WTC11 (cell line): ENCODE data around the gene RWDD1. TPM values are rescaled to one million over a fixed set of nuclear protein-coding genes. Genes with fewer than 3 reads are reported as not detected.
"Not testable (repeated sequence)": the region's sequence is repeated elsewhere in the genome, so short reads cannot be mapped to it uniquely, and the experiment has no call there.

ENCODE experiments used
- ATAC-seq: fragments of 200-7000 bp; cut with Tn5 transposase; 2 replicates; pipeline ENCODE4 v1.10.0; 2021; ENCODE audit warnings: mild to moderate bottlenecking, moderate library complexity
- CTCF ChIA-PET: fragments of 300-600 bp; sonication (Branson Sonifier 250); formaldehyde crosslinking; loops from one replicate; lab custom pipeline; 2021; ENCODE audit warnings: antibody characterized with exemption; lab: Charles Lee
- POLR2A ChIA-PET: fragments of 350-600 bp; sonication (Branson Sonifier 250); formaldehyde crosslinking; loops from one replicate; lab custom pipeline; 2021; ENCODE audit warnings: antibody characterized with exemption; lab: Charles Lee
- DNase-seq: peaks from one replicate; pipeline ENCODE4 v3.0.0; 2021; ENCODE audit warnings: low spot score
- H3K27ac Mint-ChIP-seq: 2 replicates; pipeline ENCODE4 v1.8.0; 2021; ENCODE audit warnings: mixed read lengths
- H3K27me3 Mint-ChIP-seq: 2 replicates; pipeline ENCODE4 v1.8.0; 2021; ENCODE audit warnings: low read depth, mild to moderate bottlenecking, moderate library complexity, mixed read lengths
- H3K36me3 Mint-ChIP-seq: 2 replicates; pipeline ENCODE4 v1.8.0; 2021; ENCODE audit warnings: mixed read lengths
- H3K4me1 Mint-ChIP-seq: 2 replicates; pipeline ENCODE4 v1.8.0; 2022; ENCODE audit warnings: mixed read lengths
- H3K4me3 Mint-ChIP-seq: 2 replicates; pipeline ENCODE4 v1.8.0; 2021; ENCODE audit warnings: mild to moderate bottlenecking, moderate library complexity, mixed read lengths
- H3K9me3 Mint-ChIP-seq: 2 replicates; pipeline ENCODE4 v1.8.0; 2021; ENCODE audit warnings: mixed read lengths
- CREB1 ChIP-seq: sonication (generic); formaldehyde crosslinking; IDR thresholded peaks from 2 replicates; pipeline ENCODE4 v1.8.0; 2023; ENCODE audit warnings: mild to moderate bottlenecking, missing genetic modification reagents
- CREM ChIP-seq: sonication (generic); formaldehyde crosslinking; IDR thresholded peaks from 2 replicates; pipeline ENCODE4 v1.8.1; 2022; ENCODE audit warnings: mild to moderate bottlenecking, missing genetic modification reagents, moderate library complexity
- E2F4 ChIP-seq: sonication (generic); formaldehyde crosslinking; IDR thresholded peaks from 2 replicates; pipeline ENCODE4 v1.8.1; 2022; ENCODE audit warnings: low read depth, mild to moderate bottlenecking, moderate library complexity, missing genetic modification reagents, borderline replicate concordance
- E2F5 ChIP-seq: sonication (generic); formaldehyde crosslinking; IDR thresholded peaks from 2 replicates; pipeline ENCODE4 v1.8.1; 2022; ENCODE audit warnings: mild to moderate bottlenecking, moderate library complexity, missing genetic modification reagents
- ESRRA ChIP-seq: sonication (generic); formaldehyde crosslinking; IDR thresholded peaks from 2 replicates; pipeline ENCODE4 v1.8.1; 2022; ENCODE audit warnings: mild to moderate bottlenecking, missing genetic modification reagents, borderline replicate concordance
- FOXJ3 ChIP-seq: sonication (generic); formaldehyde crosslinking; IDR thresholded peaks from 2 replicates; pipeline ENCODE4 v1.9.0; 2021; ENCODE audit warnings: missing genetic modification reagents, mild to moderate bottlenecking, borderline replicate concordance
- JUN ChIP-seq: sonication (generic); formaldehyde crosslinking; IDR thresholded peaks from 2 replicates; pipeline ENCODE4 v1.8.0; 2023; ENCODE audit warnings: mild to moderate bottlenecking, missing genetic modification reagents
- KAT7 ChIP-seq: sonication (generic); formaldehyde crosslinking; IDR thresholded peaks from 2 replicates; pipeline ENCODE4 v1.8.1; 2023; ENCODE audit warnings: missing genetic modification reagents, mild to moderate bottlenecking, borderline replicate concordance
- NFE2L1 ChIP-seq: sonication (generic); formaldehyde crosslinking; IDR thresholded peaks from 2 replicates; pipeline ENCODE4 v1.8.1; 2023; ENCODE audit warnings: missing genetic modification reagents
- NR3C1 ChIP-seq: sonication (generic); formaldehyde crosslinking; conservative IDR thresholded peaks from 2 replicates; pipeline ENCODE4 v1.8.1; 2023; ENCODE audit warnings: low read depth, mild to moderate bottlenecking, missing genetic modification reagents
- SMAD3 ChIP-seq: sonication (generic); formaldehyde crosslinking; IDR thresholded peaks from 2 replicates; pipeline ENCODE4 v1.8.0; 2022; ENCODE audit warnings: missing genetic modification reagents, mild to moderate bottlenecking, borderline replicate concordance
- SMAD4 ChIP-seq: sonication (generic); formaldehyde crosslinking; IDR thresholded peaks from 2 replicates; pipeline ENCODE4 v1.8.0; 2022; ENCODE audit warnings: mild to moderate bottlenecking, missing genetic modification reagents
- STAT6 ChIP-seq: sonication (generic); formaldehyde crosslinking; conservative IDR thresholded peaks from 2 replicates; pipeline ENCODE4 v1.8.1; 2023; ENCODE audit warnings: mild to moderate bottlenecking, low read depth, missing genetic modification reagents, moderate library complexity
- TP53 ChIP-seq: sonication (generic); formaldehyde crosslinking; IDR thresholded peaks from 2 replicates; pipeline ENCODE4 v1.8.1; 2023; ENCODE audit warnings: mild to moderate bottlenecking, missing genetic modification reagents
- USF1 ChIP-seq: sonication (generic); formaldehyde crosslinking; IDR thresholded peaks from 2 replicates; pipeline ENCODE4 v1.8.0; 2022; ENCODE audit warnings: mild to moderate bottlenecking, missing genetic modification reagents
- ZNF219 ChIP-seq: sonication (generic); formaldehyde crosslinking; IDR thresholded peaks from 2 replicates; pipeline ENCODE4 v1.8.0; 2023; ENCODE audit warnings: missing genetic modification reagents, mild to moderate bottlenecking, borderline replicate concordance
- ZNF263 ChIP-seq: sonication (generic); formaldehyde crosslinking; IDR thresholded peaks from 2 replicates; pipeline ENCODE4 v1.8.1; 2022; ENCODE audit warnings: low read depth, mild to moderate bottlenecking, moderate library complexity, missing genetic modification reagents
- ZNF671 ChIP-seq: fragments of 250-450 bp; sonication (Bioruptor Pico); IDR thresholded peaks from 2 replicates; pipeline ENCODE4 v1.8.0; 2021; ENCODE audit warnings: mild to moderate bottlenecking
- total RNA-seq: library from RNA; stranded (reverse); gene quantifications from 3 replicates; pipeline ENCODE4 v1.2.3, GENCODE V29; 2021

The RWDD1 gene
- total RNA-seq, 1 experiment from 2014 or later = 33.8 TPM

- H3K4me3 Mint-ChIP-seq = no peak overlapping the region
- TF ChIP-seq ESRRA (CRISPR knock-in tag) = no peak
- no peak for TF ChIP-seq SMAD4 (CRISPR knock-in tag)
- TF ChIP-seq ZNF263 = no peak
- no peak for TF ChIP-seq USF1 (CRISPR knock-in tag)
- no peak for TF ChIP-seq E2F5 (CRISPR knock-in tag)
- no peak for TF ChIP-seq FOXJ3
- TF ChIP-seq, all 79 proteins: peak for 0
- DNase-seq (no peak), ATAC-seq (no peak)
- Mint-ChIP-seq H3K4me1 (no peaks in the 10 kb centered on the region), H3K36me3 (peaks cover 23% of the 10 kb centered on the region), H3K9me3 (no peaks in the 10 kb centered on the region), H3K27ac (no peak overlapping the region), H3K27me3 (no peaks in the 10 kb centered on the region)
- ChIA-PET CTCF (no interaction called here), POLR2A (no interaction called here)
Observed at GRCh38 chr6:116595247-116595646, 23.9 kb downstream of the RWDD1 start.

GRCh38 chr6:116596815-116597214 lies 25.5 kb downstream of the RWDD1 start:
- ATAC-seq = no peak; the same call in 1 of the 2 replicates
- TF ChIP-seq NFE2L1 (CRISPR knock-in tag) (no peak), TP53 (CRISPR knock-in tag) (0 out of 2 replicates have a peak, but pooled peaks have one; percentile 29), SMAD4 (CRISPR knock-in tag) (no peak), KAT7 (no peak), JUN (CRISPR knock-in tag) (no peak), CREB1 (CRISPR knock-in tag) (no peak)
- H3K9me3 Mint-ChIP-seq = no peaks in the 10 kb centered on the region
- peaks cover 17% of the 10 kb centered on the region for H3K36me3 Mint-ChIP-seq
- no peak overlapping the region for H3K27ac Mint-ChIP-seq
- peak; percentile 19 for DNase-seq
- CTCF ChIA-PET = interaction anchor here (1.0 kb wide), 1 partner anchor 35 kb away, joined by 3 read pairs; no protein-coding TSS in a partner anchor
- no peaks in the 10 kb centered on the region for H3K4me1 Mint-ChIP-seq
- POLR2A ChIA-PET = interaction anchor here (0.5 kb wide), 1 partner anchor 68 kb away, joined by 3 read pairs; no protein-coding TSS in a partner anchor
- no peaks in the 10 kb centered on the region for H3K27me3 Mint-ChIP-seq
- no peak overlapping the region for H3K4me3 Mint-ChIP-seq

GRCh38 chr6:116603916-116604315 lies 32.6 kb downstream of the RWDD1 start:
- H3K4me3 Mint-ChIP-seq, DNase-seq, H3K4me1 Mint-ChIP-seq, POLR2A ChIA-PET, H3K27ac Mint-ChIP-seq, ATAC-seq, H3K27me3 Mint-ChIP-seq, CTCF ChIA-PET: not testable (repeated sequence)
- Mint-ChIP-seq H3K36me3 (peaks cover 13% of the 10 kb centered on the region), H3K9me3 (peaks cover 22% of the 10 kb centered on the region)

GRCh38 chr6:116604868-116605267 lies 33.6 kb downstream of the RWDD1 start:
- H3K4me1 Mint-ChIP-seq, H3K27ac Mint-ChIP-seq, ATAC-seq, POLR2A ChIA-PET, H3K4me3 Mint-ChIP-seq, H3K27me3 Mint-ChIP-seq, CTCF ChIA-PET, DNase-seq: not testable (repeated sequence)
- Mint-ChIP-seq H3K36me3 (peaks cover 13% of the 10 kb centered on the region), H3K9me3 (peaks cover 22% of the 10 kb centered on the region)

- peaks cover 13% of the 10 kb centered on the region for H3K36me3 Mint-ChIP-seq
- H3K4me1 Mint-ChIP-seq = peaks cover 2% of the 10 kb centered on the region
- ATAC-seq (no peak), DNase-seq (no peak)
- peaks cover 22% of the 10 kb centered on the region for H3K9me3 Mint-ChIP-seq
- no peak overlapping the region for H3K4me3 Mint-ChIP-seq
- POLR2A ChIA-PET = no interaction called here
- no peak overlapping the region for H3K27ac Mint-ChIP-seq
- no peaks in the 10 kb centered on the region; the same call in 1 of the 2 replicates for H3K27me3 Mint-ChIP-seq
- CTCF ChIA-PET = no interaction called here
- TF ChIP-seq TP53 (CRISPR knock-in tag) = no peak
- TF ChIP-seq NR3C1 (CRISPR knock-in tag) = no peak
- TF ChIP-seq CREM (CRISPR knock-in tag) = no peak
- TF ChIP-seq E2F4 (CRISPR knock-in tag) = no peak
- TF ChIP-seq STAT6 (CRISPR knock-in tag) = no peak
- TF ChIP-seq ZNF671 = no peak
- no peak for TF ChIP-seq SMAD3
- no peak for TF ChIP-seq ZNF219 (CRISPR knock-in tag)
Observed at GRCh38 chr6:116605935-116606334, 34.6 kb downstream of the RWDD1 start.
